HCT116 (cell line): ENCODE data around the gene REEP5. TPM values are rescaled to one million over a fixed set of nuclear protein-coding genes. Genes with fewer than 3 reads are reported as not detected.

Source experiments
- ATAC-seq: fragments of 200-7000 bp; cut with Tn5 transposase; 2 replicates; pipeline ENCODE4 v1.9.1; 2020; ENCODE audit warnings: mild to moderate bottlenecking, moderate library complexity
- BruUV-seq: library from RNA; stranded (reverse); fragments of 400-500 nt; replicated peaks from 2 replicates; lab custom pipeline; 2021; lab: Mats Ljungman, UMichigan
- CTCF ChIA-PET: fragments of 300-600 bp; sonication (Branson Sonifier 250); formaldehyde crosslinking; loops from one replicate; lab custom pipeline; 2021; ENCODE audit warnings: antibody characterized with exemption; lab: Charles Lee
- POLR2A ChIA-PET: fragments of 300-600, 350-600 bp; sonication (Branson Sonifier 250); formaldehyde crosslinking; loops from one replicate; lab custom pipeline; 2021; ENCODE audit warnings: antibody characterized with exemption; lab: Charles Lee
- RAD21 ChIA-PET, 2 experiments: fragments of 300-600 bp; sonication (Branson Sonifier 250); formaldehyde crosslinking; loops; one replicate each; lab custom pipeline; 2023; ENCODE audit warnings: low total read pairs in 2 of 2; ENCODE audit not compliant: uncharacterized antibody in 2 of 2, unreplicated experiment in 2 of 2, low non-redundant PET in 1 of 2; lab: Charles Lee
- DNase-seq: peaks from one replicate; pipeline ENCODE4 v3.0.0-alpha.2; 2010; ENCODE audit warnings: low read depth, low spot score
- H2AFZ ChIP-seq: fragments of 200-600 bp; shearing (Covaris generic), sonication (generic); 2 replicates; pipeline ENCODE4 v1.6.1; 2017; ENCODE audit warnings: low read depth, mixed run types, mixed read lengths, antibody characterized with exemption, low read length; ENCODE audit not compliant: poor library complexity, severe bottlenecking
- H3K27ac ChIP-seq: 2 replicates; pipeline ENCODE4 v1.5.1; 2012; ENCODE audit warnings: low read depth, low read length
- H3K27me3 ChIP-seq: fragments of 200-600 bp; sonication (generic); 2 replicates; pipeline ENCODE4 v1.6.1; 2016; ENCODE audit warnings: mixed run types, low read length, mixed read lengths; ENCODE audit not compliant: insufficient read depth
- H3K36me3 ChIP-seq, 2 experiments: fragments of 200-500 bp in 1 of 2; fragments of 200-600 bp in 1 of 2; sonication (Bioruptor generic) in 1 of 2; sonication (generic) in 1 of 2; 2 replicates each; pipeline versions ENCODE4 v1.5.1 to v1.6.1; 2014 to 2016; ENCODE audit warnings: low read length in 2 of 2, inconsistent platforms in 1 of 2, mixed read lengths in 1 of 2, mixed run types in 1 of 2; ENCODE audit not compliant: insufficient read depth in 2 of 2, control insufficient read depth in 1 of 2
- H3K4me1 ChIP-seq, 2 experiments: fragments of 200-600 bp in 1 of 2; sonication (generic) in 1 of 2; 2 replicates each; pipeline versions ENCODE4 v1.5.1 to v1.6.1; 2012 to 2017; ENCODE audit warnings: low read length in 2 of 2, inconsistent platforms in 1 of 2, mild to moderate bottlenecking in 1 of 2, mixed read lengths in 1 of 2, mixed run types in 1 of 2, moderate library complexity in 1 of 2; ENCODE audit not compliant: insufficient read depth in 2 of 2, control insufficient read depth in 1 of 2
- H3K4me2 ChIP-seq: fragments of 200-600 bp; sonication (generic); 2 replicates; pipeline ENCODE4 v1.6.1; 2017; ENCODE audit warnings: mixed run types, low read length, mixed read lengths
- H3K4me3 ChIP-seq, 2 experiments: fragments of 200-600 bp in 1 of 2; sonication (generic) in 1 of 2; replicated peaks in 1 of 2; 2 replicates each; pipeline ENCODE4 v1.5.1; 2011 to 2016; ENCODE audit warnings: low read length in 2 of 2, control low read depth in 1 of 2, low read depth in 1 of 2, mild to moderate bottlenecking in 1 of 2, mixed read lengths in 1 of 2, mixed run types in 1 of 2
- H3K79me2 ChIP-seq: fragments of 200-600 bp; sonication (generic); 2 replicates; pipeline ENCODE4 v1.6.1; 2017; ENCODE audit warnings: mild to moderate bottlenecking, mixed run types, low read length, moderate library complexity, mixed read lengths; ENCODE audit not compliant: insufficient read depth
- H3K9ac ChIP-seq: fragments of 200-600 bp; sonication (generic); 2 replicates; pipeline ENCODE4 v1.6.1; 2016; ENCODE audit warnings: low read length, mixed read lengths
- H3K9me2 ChIP-seq: fragments of 200-600 bp; sonication (generic), shearing (Covaris generic); 2 replicates; pipeline ENCODE4 v1.6.1; 2017; ENCODE audit warnings: mixed run types, mild to moderate bottlenecking, moderate library complexity; ENCODE audit not compliant: insufficient read depth
- H3K9me3 ChIP-seq, 2 experiments: fragments of 200-500 bp in 1 of 2; fragments of 200-600 bp in 1 of 2; sonication (Bioruptor generic) in 1 of 2; sonication (generic) in 1 of 2; 2 replicates each; pipeline ENCODE4 v1.6.1; 2014 to 2017; ENCODE audit warnings: low read length in 2 of 2, mixed read lengths in 2 of 2, inconsistent platforms in 1 of 2, low read depth in 1 of 2, mild to moderate bottlenecking in 1 of 2, mixed run types in 1 of 2, moderate library complexity in 1 of 2; ENCODE audit not compliant: control insufficient read depth in 1 of 2, insufficient read depth in 1 of 2
- H4K20me1 ChIP-seq: fragments of 200-600 bp; sonication (generic), shearing (Covaris generic); 2 replicates; pipeline ENCODE4 v1.6.1; 2017; ENCODE audit warnings: mixed run types, mild to moderate bottlenecking, moderate library complexity; ENCODE audit not compliant: insufficient read depth
- CBX3 ChIP-seq: IDR thresholded peaks from 2 replicates; pipeline ENCODE4 v1.6.1; 2012; ENCODE audit warnings: low read depth
- CEBPB ChIP-seq: IDR thresholded peaks from 2 replicates; pipeline ENCODE4 v1.6.1; 2012; ENCODE audit warnings: low read depth
- ELF1 ChIP-seq: IDR thresholded peaks from 2 replicates; pipeline ENCODE4 v1.6.1; 2012; ENCODE audit warnings: low read depth, borderline replicate concordance
- EZH2 ChIP-seq: fragments of 200-600 bp; sonication (generic); IDR thresholded peaks from 2 replicates; pipeline ENCODE4 v1.6.1; 2017; ENCODE audit warnings: antibody characterized with exemption, mixed run types
- EZH2phosphoT487 ChIP-seq: fragments of 200-600 bp; IDR thresholded peaks from 2 replicates; pipeline ENCODE4 v1.6.1; 2018; ENCODE audit warnings: antibody characterized with exemption, borderline replicate concordance
- FOSL1 ChIP-seq: IDR thresholded peaks from 2 replicates; pipeline ENCODE4 v1.6.1; 2012; ENCODE audit warnings: low read depth
- POLR2AphosphoS5 ChIP-seq: IDR thresholded peaks from 2 replicates; pipeline ENCODE4 v1.6.1; 2011; ENCODE audit warnings: mild to moderate bottlenecking, low read depth, low read length, moderate library complexity
- RAD21 ChIP-seq: IDR thresholded peaks from 2 replicates; pipeline ENCODE4 v1.6.1; 2012; ENCODE audit warnings: low read depth, mild to moderate bottlenecking
- REST ChIP-seq: IDR thresholded peaks from 2 replicates; pipeline ENCODE4 v1.6.1; 2012; ENCODE audit warnings: low read depth
- SIN3A ChIP-seq: IDR thresholded peaks from 2 replicates; pipeline ENCODE4 v1.6.1; 2012; ENCODE audit warnings: low read depth
- SP1 ChIP-seq: IDR thresholded peaks from 2 replicates; pipeline ENCODE4 v1.6.1; 2012; ENCODE audit warnings: low read depth
- SRF ChIP-seq: IDR thresholded peaks from 2 replicates; pipeline ENCODE4 v1.6.1; 2012; ENCODE audit warnings: low read depth
- TCF7L2 ChIP-seq: IDR thresholded peaks from 2 replicates; pipeline ENCODE4 v1.7.0; 2011; ENCODE audit warnings: borderline replicate concordance, inconsistent platforms; ENCODE audit not compliant: insufficient read depth, insufficient read length; ENCODE audit errors: extremely low read depth
- YY1 ChIP-seq: IDR thresholded peaks from 2 replicates; pipeline ENCODE4 v1.6.1; 2011; ENCODE audit warnings: low read length, low read depth, moderate library complexity, mild to moderate bottlenecking; ENCODE audit not compliant: insufficient replicate concordance; ENCODE audit errors: extremely low read depth
- ZFX ChIP-seq: fragments of 450-650 bp; IDR thresholded peaks from 2 replicates; pipeline ENCODE4 v1.6.1; 2017
- ZNF274 ChIP-seq: fragments of 200-500 bp; sonication (Bioruptor generic); IDR thresholded peaks from 2 replicates; pipeline ENCODE4 v1.6.1; 2014; ENCODE audit warnings: mild to moderate bottlenecking, low read depth, low read length, inconsistent platforms
- intact Hi-C: fragments of 100-400 bp; cut with micrococcal nuclease; formaldehyde crosslinking; loops from 2 replicates; pipeline ENCODE4 v1.10.0; 2022
- total RNA-seq: library from RNA; stranded (reverse); gene quantifications from one replicate; pipeline ENCODE4 v1.2.1, GENCODE V29; 2021; ENCODE audit not compliant: unreplicated experiment
- TF ChIP-seq, protein P1 (sequence below): IDR thresholded peaks from 2 replicates; pipeline ENCODE4 v1.6.1; 2012
- TF ChIP-seq, protein P2 (sequence below): IDR thresholded peaks from 2 replicates; pipeline ENCODE4 v1.6.1; 2012
- TF ChIP-seq, protein P3 (sequence below), 3 experiments: fragments of 200-600 bp in 1 of 3; sonication (generic) in 1 of 3; IDR thresholded peaks in 2 of 3; conservative IDR thresholded peaks in 1 of 3; 2 replicates each; pipeline ENCODE4 v1.5.1; 2012 to 2017; ENCODE audit warnings: low read depth in 2 of 3, low read length in 2 of 3, antibody characterized with exemption in 1 of 3, borderline replicate concordance in 1 of 3, control low read depth in 1 of 3, mild to moderate bottlenecking in 1 of 3, mixed read lengths in 1 of 3, mixed run types in 1 of 3, moderate library complexity in 1 of 3; ENCODE audit not compliant: insufficient read depth in 1 of 3
- TF ChIP-seq, protein P4 (sequence below): IDR thresholded peaks from 2 replicates; pipeline ENCODE4 v1.6.1; 2011; ENCODE audit warnings: mild to moderate bottlenecking, low read length, moderate library complexity; ENCODE audit not compliant: insufficient replicate concordance; ENCODE audit errors: extremely low read depth

Gene REEP5
- total RNA-seq, 1 experiment from 2014 or later = 71.7 TPM

- POLR2A ChIA-PET = no interaction called here
Measured at GRCh38 chr5:112923988-112924387, 2.0 kb upstream of the REEP5 start.

More at GRCh38 chr5:112923988-112924387, 2.0 kb upstream of the REEP5 start:
- BruUV-seq = no TSS peak
- ChIA-PET RAD21 (interaction anchor here in 1 of 2 experiments (0.7 kb wide), 1 partner anchor 370 kb away, joined by 3 read pairs; no protein-coding TSS in a partner anchor), CTCF (no interaction called here)
- no peaks in the 10 kb centered on the region for H3K9me2 ChIP-seq
- intact Hi-C loops = loop anchor here (2.0 to 5.0 kb wide), 3 partner anchors 35 to 377 kb away; partner anchors contain the start of gene DCP2
- no peaks in the 10 kb centered on the region for H3K27me3 ChIP-seq
- H2AFZ ChIP-seq = no peak overlapping the region
- no peak overlapping the region for H3K4me2 ChIP-seq
- no peaks in the 10 kb centered on the region for H3K36me3 ChIP-seq
- no peaks in the 10 kb centered on the region for H3K9me3 ChIP-seq
- DNase-seq = no peak
- H3K4me3 ChIP-seq = no peak overlapping the region
- peaks cover 8 to 20% of the 10 kb centered on the region in 2 experiments; a peak in 3 of 4 replicates for H3K4me1 ChIP-seq
- H3K27ac ChIP-seq = no peak overlapping the region
- TF ChIP-seq RAD21 (no peak), ELF1 (no peak), EZH2phosphoT487 (no peak), POLR2AphosphoS5 (no peak), ZFX (no peak), EZH2 (no peak), CEBPB (no peak), REST (no peak), CBX3 (no peak), SP1 (no peak), TCF7L2 (no peak), YY1 (no peak), ZNF274 (no peak), SRF (no peak), SIN3A (no peak), FOSL1 (no peak)
- TF ChIP-seq, protein P1, sequence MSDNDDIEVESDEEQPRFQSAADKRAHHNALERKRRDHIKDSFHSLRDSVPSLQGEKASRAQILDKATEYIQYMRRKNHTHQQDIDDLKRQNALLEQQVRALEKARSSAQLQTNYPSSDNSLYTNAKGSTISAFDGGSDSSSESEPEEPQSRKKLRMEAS = no peak
- TF ChIP-seq, protein P2, sequence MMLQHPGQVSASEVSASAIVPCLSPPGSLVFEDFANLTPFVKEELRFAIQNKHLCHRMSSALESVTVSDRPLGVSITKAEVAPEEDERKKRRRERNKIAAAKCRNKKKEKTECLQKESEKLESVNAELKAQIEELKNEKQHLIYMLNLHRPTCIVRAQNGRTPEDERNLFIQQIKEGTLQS = no peak
- TF ChIP-seq, protein P3, sequence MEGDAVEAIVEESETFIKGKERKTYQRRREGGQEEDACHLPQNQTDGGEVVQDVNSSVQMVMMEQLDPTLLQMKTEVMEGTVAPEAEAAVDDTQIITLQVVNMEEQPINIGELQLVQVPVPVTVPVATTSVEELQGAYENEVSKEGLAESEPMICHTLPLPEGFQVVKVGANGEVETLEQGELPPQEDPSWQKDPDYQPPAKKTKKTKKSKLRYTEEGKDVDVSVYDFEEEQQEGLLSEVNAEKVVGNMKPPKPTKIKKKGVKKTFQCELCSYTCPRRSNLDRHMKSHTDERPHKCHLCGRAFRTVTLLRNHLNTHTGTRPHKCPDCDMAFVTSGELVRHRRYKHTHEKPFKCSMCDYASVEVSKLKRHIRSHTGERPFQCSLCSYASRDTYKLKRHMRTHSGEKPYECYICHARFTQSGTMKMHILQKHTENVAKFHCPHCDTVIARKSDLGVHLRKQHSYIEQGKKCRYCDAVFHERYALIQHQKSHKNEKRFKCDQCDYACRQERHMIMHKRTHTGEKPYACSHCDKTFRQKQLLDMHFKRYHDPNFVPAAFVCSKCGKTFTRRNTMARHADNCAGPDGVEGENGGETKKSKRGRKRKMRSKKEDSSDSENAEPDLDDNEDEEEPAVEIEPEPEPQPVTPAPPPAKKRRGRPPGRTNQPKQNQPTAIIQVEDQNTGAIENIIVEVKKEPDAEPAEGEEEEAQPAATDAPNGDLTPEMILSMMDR (IDR thresholded peaks at IDR 0.05 in 2 of 3, conservative IDR thresholded peaks at IDR 0.05 in 1 of 3; ENCODE audit: borderline replicate concordance in 1 of 3, insufficient read depth in 1 of 3, low read depth in 2 of 3, low read length in 2 of 3) = no peak
- TF ChIP-seq, protein P4, sequence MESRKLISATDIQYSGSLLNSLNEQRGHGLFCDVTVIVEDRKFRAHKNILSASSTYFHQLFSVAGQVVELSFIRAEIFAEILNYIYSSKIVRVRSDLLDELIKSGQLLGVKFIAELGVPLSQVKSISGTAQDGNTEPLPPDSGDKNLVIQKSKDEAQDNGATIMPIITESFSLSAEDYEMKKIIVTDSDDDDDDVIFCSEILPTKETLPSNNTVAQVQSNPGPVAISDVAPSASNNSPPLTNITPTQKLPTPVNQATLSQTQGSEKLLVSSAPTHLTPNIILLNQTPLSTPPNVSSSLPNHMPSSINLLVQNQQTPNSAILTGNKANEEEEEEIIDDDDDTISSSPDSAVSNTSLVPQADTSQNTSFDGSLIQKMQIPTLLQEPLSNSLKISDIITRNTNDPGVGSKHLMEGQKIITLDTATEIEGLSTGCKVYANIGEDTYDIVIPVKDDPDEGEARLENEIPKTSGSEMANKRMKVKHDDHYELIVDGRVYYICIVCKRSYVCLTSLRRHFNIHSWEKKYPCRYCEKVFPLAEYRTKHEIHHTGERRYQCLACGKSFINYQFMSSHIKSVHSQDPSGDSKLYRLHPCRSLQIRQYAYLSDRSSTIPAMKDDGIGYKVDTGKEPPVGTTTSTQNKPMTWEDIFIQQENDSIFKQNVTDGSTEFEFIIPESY = no peak
- no peak overlapping the region for H3K9ac ChIP-seq
- no peak for ATAC-seq
- peaks cover 24% of the 10 kb centered on the region for H3K79me2 ChIP-seq
- H4K20me1 ChIP-seq = no peaks in the 10 kb centered on the region
